Measurements from ENCODE around the gene LONRF3. TPM values are rescaled to one million over a fixed set of nuclear protein-coding genes. Genes with fewer than 3 reads are reported as not detected.
A peak's percentile ranks its signal among the peaks of the same experiment; 100 is the strongest.

The LONRF3 gene
- total RNA-seq = 0.36 and 0.59 TPM in 2 replicates

DNA sequence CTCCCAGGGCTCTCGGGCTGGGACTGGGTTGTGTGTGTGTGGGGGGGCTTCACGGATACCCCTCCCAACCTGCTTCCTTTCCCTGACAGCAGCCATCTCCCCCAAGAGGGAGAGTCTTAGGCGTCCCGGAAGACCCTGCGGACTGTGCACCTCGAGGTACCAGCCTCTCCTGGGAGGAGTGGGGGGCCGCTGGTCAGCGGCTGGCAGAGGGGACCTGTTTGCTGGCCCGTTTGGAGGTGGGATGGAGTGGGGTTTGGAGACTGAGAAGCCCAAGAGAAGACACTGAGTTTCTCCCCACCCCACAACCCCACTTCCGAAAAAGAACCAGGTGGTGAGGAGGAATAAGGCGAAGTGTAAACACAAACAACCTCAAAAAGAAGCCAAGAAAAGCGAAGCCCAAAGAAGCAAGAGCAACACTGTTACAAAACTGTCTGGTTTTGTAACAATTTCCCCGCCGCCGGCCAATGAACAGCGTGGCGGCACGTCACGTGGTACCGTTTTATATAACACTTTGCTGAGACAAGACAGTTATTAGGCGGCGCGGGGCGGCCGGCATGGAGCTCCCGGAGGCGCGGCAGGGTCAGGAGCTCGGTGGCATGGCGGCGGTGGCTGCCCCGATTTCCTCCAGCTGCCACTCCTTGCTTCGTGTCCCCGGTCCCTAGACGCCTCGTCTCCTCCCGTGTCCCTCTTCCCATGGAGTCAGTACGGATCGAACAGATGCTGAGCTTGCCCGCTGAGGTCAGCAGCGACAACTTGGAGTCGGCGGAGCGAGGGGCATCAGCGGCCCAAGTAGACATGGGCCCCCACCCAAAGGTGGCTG, at the start of gene LONRF3:
Gene LONRF3, plus strand, starts transcription at position 531 of the 820 bp plus-strand sequence. Its CDS starts 163 bp downstream, at position 694.
- peak within 1 kb of the TSS; percentile 16 for H3K4me3 ChIP-seq (ENCODE audit: insufficient read depth, low read length)
- H3K9me3 ChIP-seq (ENCODE audit: low read depth, low read length) = no peaks in the 10 kb centered on the region
- no peaks in the 10 kb centered on the region for H3K36me3 ChIP-seq (ENCODE audit: insufficient read depth, low read length)
- no peak within 1 kb of the TSS for H3K27ac ChIP-seq (ENCODE audit: low read depth, low read length)
- peak within 1 kb of the TSS; percentile 29 for H2AFZ ChIP-seq (ENCODE audit: low read length)
- peak within 1 kb of the TSS; percentile 28 for H3K4me2 ChIP-seq (ENCODE audit: insufficient read depth, low read length)
- no peaks in the 10 kb centered on the region for H3K79me2 ChIP-seq (ENCODE audit: insufficient read depth, low read length)
- no peaks in the 10 kb centered on the region for H4K20me1 ChIP-seq (ENCODE audit: insufficient read depth, low read length)
- no peaks in the 10 kb centered on the region for H3K4me1 ChIP-seq (ENCODE audit: insufficient read depth, low read length)
- peak; percentile 88 for DNase-seq (ENCODE audit: insufficient read length, low spot score, missing footprints)
- TF ChIP-seq, protein P1, sequence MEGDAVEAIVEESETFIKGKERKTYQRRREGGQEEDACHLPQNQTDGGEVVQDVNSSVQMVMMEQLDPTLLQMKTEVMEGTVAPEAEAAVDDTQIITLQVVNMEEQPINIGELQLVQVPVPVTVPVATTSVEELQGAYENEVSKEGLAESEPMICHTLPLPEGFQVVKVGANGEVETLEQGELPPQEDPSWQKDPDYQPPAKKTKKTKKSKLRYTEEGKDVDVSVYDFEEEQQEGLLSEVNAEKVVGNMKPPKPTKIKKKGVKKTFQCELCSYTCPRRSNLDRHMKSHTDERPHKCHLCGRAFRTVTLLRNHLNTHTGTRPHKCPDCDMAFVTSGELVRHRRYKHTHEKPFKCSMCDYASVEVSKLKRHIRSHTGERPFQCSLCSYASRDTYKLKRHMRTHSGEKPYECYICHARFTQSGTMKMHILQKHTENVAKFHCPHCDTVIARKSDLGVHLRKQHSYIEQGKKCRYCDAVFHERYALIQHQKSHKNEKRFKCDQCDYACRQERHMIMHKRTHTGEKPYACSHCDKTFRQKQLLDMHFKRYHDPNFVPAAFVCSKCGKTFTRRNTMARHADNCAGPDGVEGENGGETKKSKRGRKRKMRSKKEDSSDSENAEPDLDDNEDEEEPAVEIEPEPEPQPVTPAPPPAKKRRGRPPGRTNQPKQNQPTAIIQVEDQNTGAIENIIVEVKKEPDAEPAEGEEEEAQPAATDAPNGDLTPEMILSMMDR (IDR thresholded peaks at IDR 0.05; ENCODE audit: extremely low read depth, low read depth, low read length) = no peak
- H3K27me3 ChIP-seq (ENCODE audit: insufficient read depth, low read length) = peaks cover 39% of the 10 kb centered on the region

DNA sequence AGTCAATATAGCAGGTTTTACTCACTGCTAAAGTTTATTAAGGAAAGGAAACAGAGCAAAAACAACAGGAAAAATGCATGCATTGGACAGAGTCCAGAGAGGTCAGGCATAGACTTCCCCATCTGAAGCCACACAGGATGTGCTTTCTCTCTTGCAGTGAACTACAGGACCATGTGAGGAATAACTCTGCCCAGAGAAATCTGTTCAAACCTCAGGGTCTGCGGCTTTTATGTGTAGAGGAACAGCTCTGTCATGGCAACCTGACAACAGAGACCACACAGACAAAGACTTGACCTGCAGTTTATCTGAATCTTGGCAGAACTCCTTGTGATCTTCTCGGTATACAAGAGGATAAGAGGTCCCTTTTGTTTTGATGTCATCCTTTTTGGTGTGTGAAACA, 46.3 kb upstream of the LONRF3 start:
- H3K4me2 ChIP-seq (ENCODE audit: insufficient read depth, low read length) = no peak overlapping the region
- H3K4me1 ChIP-seq (ENCODE audit: insufficient read depth, low read length) = no peaks in the 10 kb centered on the region
- no peak overlapping the region for H2AFZ ChIP-seq (ENCODE audit: low read length)
- TF ChIP-seq, protein P1 (IDR thresholded peaks at IDR 0.05; ENCODE audit: extremely low read depth, low read depth, low read length) = no peak
- H3K27ac ChIP-seq (ENCODE audit: low read depth, low read length) = no peak overlapping the region
- H3K9me3 ChIP-seq (ENCODE audit: low read depth, low read length) = no peaks in the 10 kb centered on the region
- no peak overlapping the region for H3K4me3 ChIP-seq (ENCODE audit: insufficient read depth, low read length)
- peak; percentile 58 for DNase-seq (ENCODE audit: insufficient read length, low spot score, missing footprints)
- H3K27me3 ChIP-seq (ENCODE audit: insufficient read depth, low read length) = no peaks in the 10 kb centered on the region
- H4K20me1 ChIP-seq (ENCODE audit: insufficient read depth, low read length) = no peaks in the 10 kb centered on the region
- H3K36me3 ChIP-seq (ENCODE audit: insufficient read depth, low read length) = no peaks in the 10 kb centered on the region
- H3K79me2 ChIP-seq (ENCODE audit: insufficient read depth, low read length) = no peaks in the 10 kb centered on the region

DNA sequence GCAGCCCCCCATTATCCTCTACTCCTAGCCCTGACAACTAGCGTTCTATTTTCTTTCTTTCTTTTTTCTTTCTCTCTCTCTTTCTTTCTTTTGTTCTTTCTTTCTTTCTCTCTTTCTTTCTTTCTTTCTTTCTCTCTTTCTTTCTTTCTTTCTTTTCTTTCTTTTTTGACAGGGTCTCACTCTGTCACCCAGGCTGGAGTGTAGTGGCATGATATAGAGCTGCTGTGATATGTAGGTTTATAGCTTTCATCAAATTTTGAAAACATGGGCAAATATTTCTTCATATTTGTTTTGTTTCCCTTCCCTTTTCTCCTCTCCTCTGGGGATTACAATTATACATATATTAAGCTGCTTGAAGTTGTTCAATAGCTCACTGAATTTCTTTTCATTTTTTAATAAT, 39.1 kb upstream of the LONRF3 start:
- no peak overlapping the region for H2AFZ ChIP-seq (ENCODE audit: low read length)
- no peaks in the 10 kb centered on the region for H3K27me3 ChIP-seq (ENCODE audit: insufficient read depth, low read length)
- H3K4me1 ChIP-seq (ENCODE audit: insufficient read depth, low read length) = no peaks in the 10 kb centered on the region
- no peak overlapping the region for H3K4me3 ChIP-seq (ENCODE audit: insufficient read depth, low read length)
- H3K36me3 ChIP-seq (ENCODE audit: insufficient read depth, low read length) = no peaks in the 10 kb centered on the region
- H3K4me2 ChIP-seq (ENCODE audit: insufficient read depth, low read length) = no peak overlapping the region
- no peak overlapping the region for H3K27ac ChIP-seq (ENCODE audit: low read depth, low read length)
- no peaks in the 10 kb centered on the region for H4K20me1 ChIP-seq (ENCODE audit: insufficient read depth, low read length)
- DNase-seq (ENCODE audit: insufficient read length, low spot score, missing footprints) = no peak
- H3K9me3 ChIP-seq (ENCODE audit: low read depth, low read length) = no peaks in the 10 kb centered on the region
- TF ChIP-seq, protein P1 (IDR thresholded peaks at IDR 0.05; ENCODE audit: extremely low read depth, low read depth, low read length) = no peak
- H3K79me2 ChIP-seq (ENCODE audit: insufficient read depth, low read length) = no peaks in the 10 kb centered on the region

DNA sequence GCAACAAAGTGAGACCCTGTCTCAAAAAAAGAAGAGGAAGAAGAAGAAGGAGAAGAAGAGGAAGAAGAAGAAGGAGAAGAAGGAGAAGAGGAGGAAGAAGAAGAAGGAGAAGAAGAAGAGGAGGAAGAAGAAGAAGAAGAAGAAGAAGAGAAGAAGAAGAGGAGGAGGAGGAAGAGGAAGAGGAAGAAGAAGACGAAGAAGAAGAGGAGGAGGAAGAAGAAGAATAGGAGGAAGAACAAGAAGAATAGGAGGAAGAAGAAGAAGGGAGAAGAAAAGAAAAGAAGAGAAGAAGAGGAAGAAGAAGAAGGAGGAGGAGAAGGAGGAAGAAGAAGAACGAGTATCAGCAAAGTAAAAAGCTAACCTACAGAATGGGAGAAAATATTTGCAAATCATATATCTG, 33.3 kb upstream of the LONRF3 start:
- Histone ChIP-seq H3K79me2 (ENCODE audit: insufficient read depth, low read length) (no peaks in the 10 kb centered on the region), H3K36me3 (ENCODE audit: insufficient read depth, low read length) (no peaks in the 10 kb centered on the region), H3K27me3 (ENCODE audit: insufficient read depth, low read length) (no peaks in the 10 kb centered on the region), H3K27ac (ENCODE audit: low read depth, low read length) (no peak overlapping the region), H4K20me1 (ENCODE audit: insufficient read depth, low read length) (no peaks in the 10 kb centered on the region), H3K4me3 (ENCODE audit: insufficient read depth, low read length) (no peak overlapping the region), H3K4me2 (ENCODE audit: insufficient read depth, low read length) (no peak overlapping the region), H3K9me3 (ENCODE audit: low read depth, low read length) (no peaks in the 10 kb centered on the region), H3K4me1 (ENCODE audit: insufficient read depth, low read length) (no peaks in the 10 kb centered on the region), H2AFZ (ENCODE audit: low read length) (no peak overlapping the region)
- TF ChIP-seq, protein P1 (IDR thresholded peaks at IDR 0.05; ENCODE audit: extremely low read depth, low read depth, low read length) = no peak
- no peak for DNase-seq (ENCODE audit: insufficient read length, low spot score, missing footprints)
